Spinal cord (tissue), 10 donors: ENCODE measurements around the gene ACTC1. TPM values are rescaled to one million over a fixed set of nuclear protein-coding genes. Genes with fewer than 3 reads are reported as not detected.
A peak's percentile ranks its signal among the peaks of the same experiment; 100 is the strongest.

Source experiments
- DNase-seq, 6 donors: peaks; one replicate each; pipeline versions ENCODE4 v3.0.0 to v3.0.0-alpha.2; 2013 to 2015; ENCODE audit warnings: low spot score in 6 of 6, low read depth in 4 of 6
- H3K27ac ChIP-seq: one replicate; pipeline ENCODE4 v1.5.1; 2013; ENCODE audit warnings: low read depth, low read length, control low read depth
- H3K27me3 ChIP-seq: one replicate; pipeline ENCODE4 v1.6.1; 2013; ENCODE audit warnings: low read length; ENCODE audit not compliant: control insufficient read depth, insufficient read depth
- H3K36me3 ChIP-seq: one replicate; pipeline ENCODE4 v1.6.1; 2013; ENCODE audit warnings: low read length; ENCODE audit not compliant: control insufficient read depth, insufficient read depth
- H3K4me1 ChIP-seq: one replicate; pipeline ENCODE4 v1.6.1; 2013; ENCODE audit warnings: low read length; ENCODE audit not compliant: control insufficient read depth, insufficient read depth
- H3K4me3 ChIP-seq: one replicate; pipeline ENCODE4 v1.5.1; 2013; ENCODE audit warnings: low read depth, low read length, control low read depth
- H3K9me3 ChIP-seq: one replicate; pipeline ENCODE4 v1.6.1; 2013; ENCODE audit warnings: low read length; ENCODE audit not compliant: control insufficient read depth, insufficient read depth
- WGBS: methylation state at CpG from one replicate; pipeline ENCODE4 v1.1.5; 2013; ENCODE audit warnings: missing lambda C conversion rate; ENCODE audit not compliant: insufficient coverage; 5-methylcytosine and 5-hydroxymethylcytosine counted together
- polyA plus RNA-seq, 2 donors: library from polyadenylated mRNA; unstranded; fragments of 120-200 nt; gene quantifications; one replicate each; pipeline ENCODE4 v1.2.1, GENCODE V29; 2013; ENCODE audit not compliant: insufficient read length in 2 of 2
- total RNA-seq, 2 donors: library from RNA; depleted of rRNA in 1 of 2; stranded (reverse); fragments of 120-200 nt in 1 of 2; fragments of >200 nt in 1 of 2; gene quantifications; one replicate each; pipeline versions ENCODE4 v1.2.3 to v1.2.4, GENCODE V29; 2013 to 2014
- donor health status: healthy.

Gene ACTC1
- total and polyA plus RNA-seq, 4 donors = 2.0 to 39.0 (median 4.1) TPM

DNA sequence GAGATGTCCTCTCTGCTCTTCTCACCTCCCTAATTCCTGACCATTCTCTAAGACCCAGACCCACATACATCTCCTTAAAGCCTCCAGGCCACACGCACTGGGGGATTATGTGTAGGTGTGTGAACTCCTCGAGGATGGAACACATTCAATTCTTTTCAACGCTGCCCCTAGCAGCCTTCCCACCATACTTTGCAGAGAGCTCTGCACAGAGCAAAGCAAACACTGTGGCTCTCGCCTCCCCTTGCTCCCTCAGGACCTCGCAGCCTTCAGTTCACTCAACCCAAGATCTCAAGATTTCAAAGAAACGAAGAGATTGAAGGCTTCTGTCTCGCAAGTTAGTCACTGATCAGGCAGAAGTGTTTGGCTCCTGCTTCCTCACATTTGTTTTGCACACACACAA lies 6.0 kb downstream of the ACTC1 start:
- Histone ChIP-seq H3K9me3 (no peaks in the 10 kb centered on the region), H3K4me1 (no peaks in the 10 kb centered on the region), H3K27me3 (peaks cover 6% of the 10 kb centered on the region), H3K4me3 (no peak overlapping the region), H3K27ac (no peak overlapping the region), H3K36me3 (no peaks in the 10 kb centered on the region)
- 75% methylated on average over 2 of the region's 7 CpGs for WGBS
- no peak for DNase-seq

DNA sequence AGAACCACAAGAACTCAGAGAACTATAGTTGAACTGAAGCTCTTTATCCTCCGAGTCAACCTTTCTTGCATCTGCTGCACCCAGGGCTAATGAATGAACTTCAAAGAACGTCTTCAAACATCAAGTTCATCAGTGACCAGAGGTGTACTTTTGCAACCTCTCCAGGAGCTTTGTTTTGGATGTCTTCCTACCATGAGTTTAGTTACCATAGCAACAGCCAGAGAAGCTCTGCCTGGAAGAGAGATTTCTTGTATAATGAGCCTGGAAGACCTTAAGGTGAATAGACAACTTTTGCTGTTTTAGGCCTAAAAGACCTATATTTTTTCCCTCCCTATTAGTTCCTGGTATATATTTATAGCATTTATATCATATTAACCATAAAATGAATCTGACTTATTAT lies 9.1 kb downstream of the ACTC1 start:
- no peak overlapping the region for H3K4me3 ChIP-seq
- peak in 1 of 6 donors; percentile 50 for DNase-seq
- H3K36me3 ChIP-seq = no peaks in the 10 kb centered on the region
- WGBS = 40% methylated on average over 1 of the region's 2 CpGs
- H3K27me3 ChIP-seq = no peaks in the 10 kb centered on the region
- no peak overlapping the region for H3K27ac ChIP-seq
- H3K4me1 ChIP-seq = no peaks in the 10 kb centered on the region
- H3K9me3 ChIP-seq = no peaks in the 10 kb centered on the region

DNA sequence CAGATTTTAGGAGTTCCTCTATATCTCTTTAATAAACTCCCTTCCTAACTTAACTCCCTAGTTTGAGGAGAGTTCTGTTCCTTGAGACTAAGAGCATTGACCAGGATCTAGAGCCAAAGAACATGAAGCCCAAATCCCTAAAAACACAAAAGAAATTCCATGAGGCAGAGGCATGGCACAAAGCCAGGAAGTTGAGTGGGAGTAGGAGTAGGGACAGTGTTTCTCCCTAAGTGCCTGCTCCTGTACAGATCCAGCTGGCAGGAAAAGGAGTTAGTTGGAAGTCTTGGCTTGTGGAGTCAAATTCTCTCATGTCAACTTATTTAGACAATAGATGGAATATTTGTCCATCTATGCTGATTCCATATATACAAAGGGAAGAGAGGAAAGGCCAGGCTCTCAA lies 11.4 kb downstream of the ACTC1 start:
- Histone ChIP-seq H3K36me3 (no peaks in the 10 kb centered on the region), H3K4me3 (no peak overlapping the region), H3K27ac (no peak overlapping the region), H3K27me3 (no peaks in the 10 kb centered on the region), H3K4me1 (no peaks in the 10 kb centered on the region), H3K9me3 (no peaks in the 10 kb centered on the region)
- no peak for DNase-seq

DNA sequence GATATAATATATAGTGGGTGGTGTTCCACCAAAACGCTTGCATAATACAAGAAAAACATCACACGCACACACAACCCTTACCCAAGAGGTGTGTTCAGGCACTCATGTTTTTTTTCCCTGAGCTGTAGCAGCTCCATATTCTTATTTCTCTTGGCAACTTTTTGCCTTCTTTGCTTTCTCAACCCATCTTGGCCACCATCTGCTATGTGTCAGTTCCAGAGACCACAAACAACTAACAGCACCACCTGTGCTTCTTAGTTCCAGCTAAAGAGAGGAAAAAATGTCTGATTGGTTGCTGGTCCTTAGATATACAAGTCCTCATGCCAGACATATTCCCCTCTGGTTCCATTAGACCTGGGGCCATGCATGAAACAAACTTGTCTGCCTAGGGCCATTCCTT lies 11.9 kb downstream of the ACTC1 start:
- no CpG with 5 or more reads among the region's 2 CpGs for WGBS

DNA sequence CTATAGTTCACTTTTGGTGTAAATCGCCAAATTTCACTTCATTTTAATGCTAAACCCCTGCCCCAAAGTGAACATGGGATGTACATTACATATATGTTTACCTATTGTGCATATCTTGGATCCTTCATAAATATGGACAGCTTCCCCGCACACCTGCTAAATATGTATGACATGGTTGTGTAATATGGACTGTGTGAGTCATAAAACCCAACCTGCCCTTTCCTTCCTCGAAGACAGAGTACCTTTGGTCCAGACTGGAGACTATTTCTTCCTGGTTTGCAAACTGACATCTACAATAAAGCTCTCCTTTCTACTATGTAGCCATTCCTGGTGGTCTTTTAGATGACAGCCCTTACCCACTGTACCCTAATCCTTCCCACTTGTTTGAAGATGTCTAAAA lies 12.4 kb downstream of the ACTC1 start:
- no CpG with 5 or more reads among the region's 3 CpGs for WGBS
- Histone ChIP-seq H3K27ac (no peak overlapping the region), H3K36me3 (no peaks in the 10 kb centered on the region), H3K9me3 (no peaks in the 10 kb centered on the region), H3K27me3 (no peaks in the 10 kb centered on the region), H3K4me3 (no peak overlapping the region), H3K4me1 (no peaks in the 10 kb centered on the region)
- no peak for DNase-seq

More for the DNA sequence above, 11.9 kb downstream of the ACTC1 start:
- Histone ChIP-seq H3K9me3 (no peaks in the 10 kb centered on the region), H3K27me3 (no peaks in the 10 kb centered on the region), H3K27ac (no peak overlapping the region), H3K36me3 (no peaks in the 10 kb centered on the region), H3K4me1 (no peaks in the 10 kb centered on the region), H3K4me3 (no peak overlapping the region)
- no peak for DNase-seq

DNA sequence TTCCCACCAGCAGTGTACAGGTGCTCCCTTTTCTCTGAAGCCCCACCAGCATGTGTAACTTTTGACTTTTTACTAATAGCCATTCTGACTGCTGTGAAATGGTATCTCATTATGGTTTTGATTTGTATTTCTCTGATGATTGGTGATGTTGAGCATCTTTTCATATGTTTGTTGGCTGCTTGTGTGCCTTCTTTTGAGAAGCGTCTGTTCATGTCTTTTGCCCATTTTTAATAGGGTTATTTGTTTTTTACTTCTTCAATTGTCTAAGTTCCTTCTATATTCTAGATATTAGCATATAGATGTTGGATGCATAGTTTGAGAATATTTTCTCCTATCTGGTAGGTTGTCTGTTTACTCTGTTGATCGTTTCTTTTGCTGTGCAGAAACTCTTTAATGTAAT lies 14.6 kb downstream of the ACTC1 start:
- no peak for DNase-seq
- no peaks in the 10 kb centered on the region for H3K4me1 ChIP-seq
- H3K9me3 ChIP-seq = no peaks in the 10 kb centered on the region
- no peaks in the 10 kb centered on the region for H3K27me3 ChIP-seq
- no CpG with 5 or more reads among the region's 2 CpGs for WGBS
- H3K27ac ChIP-seq = no peak overlapping the region
- no peak overlapping the region for H3K4me3 ChIP-seq
- H3K36me3 ChIP-seq = no peaks in the 10 kb centered on the region

DNA sequence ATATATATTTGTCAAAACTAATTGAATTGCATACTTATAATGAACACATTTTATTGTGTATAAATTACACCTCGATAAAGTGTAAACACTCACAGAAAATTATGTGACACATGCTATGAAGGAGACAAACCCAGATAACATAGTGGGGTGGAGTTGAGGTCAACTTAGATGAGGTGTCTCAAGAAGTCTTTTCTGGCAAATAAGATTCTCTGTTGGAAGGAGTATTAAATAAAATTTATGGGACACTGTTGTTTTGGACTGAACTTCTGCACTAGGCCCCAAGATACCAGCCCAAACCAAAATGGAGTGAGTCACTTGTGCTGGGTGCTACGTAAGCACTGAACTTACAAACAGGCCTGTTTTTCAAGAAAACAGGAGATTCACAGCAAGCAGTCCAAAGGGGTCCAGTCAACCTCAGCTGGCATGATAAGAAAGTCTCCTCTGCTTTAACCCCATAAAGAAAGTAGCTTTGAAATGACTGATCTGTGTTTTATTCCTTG lies 18.7 kb downstream of the ACTC1 start:
- Histone ChIP-seq H3K36me3 (no peaks in the 10 kb centered on the region), H3K27me3 (no peaks in the 10 kb centered on the region), H3K27ac (no peak overlapping the region), H3K9me3 (no peaks in the 10 kb centered on the region), H3K4me1 (no peaks in the 10 kb centered on the region), H3K4me3 (no peak overlapping the region)
- 80% methylated on average over 1 of the region's 2 CpGs for WGBS
- no peak for DNase-seq

DNA sequence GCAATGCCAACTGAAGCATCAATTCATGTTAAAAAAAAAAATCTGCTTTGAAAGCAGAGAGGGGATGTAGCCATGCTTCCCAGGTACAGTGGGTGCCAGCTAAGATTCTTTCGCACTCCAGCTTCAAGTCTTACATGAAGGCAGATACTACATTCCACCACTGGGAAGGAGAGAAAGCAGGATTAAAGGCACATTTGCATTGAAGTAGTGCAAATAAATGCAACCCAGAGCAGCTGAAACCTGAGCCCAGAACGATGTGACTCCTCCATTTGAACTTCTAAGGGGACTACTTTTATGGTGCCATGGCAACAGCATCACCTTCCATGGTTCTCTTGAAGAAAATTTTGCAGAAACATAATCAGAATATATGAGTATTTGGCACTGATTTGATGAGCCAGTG lies 21.4 kb downstream of the ACTC1 start:
- no peaks in the 10 kb centered on the region for H3K4me1 ChIP-seq
- no peak overlapping the region for H3K27ac ChIP-seq
- H3K9me3 ChIP-seq = no peaks in the 10 kb centered on the region
- H3K4me3 ChIP-seq = no peak overlapping the region
- no peaks in the 10 kb centered on the region for H3K27me3 ChIP-seq
- no peaks in the 10 kb centered on the region for H3K36me3 ChIP-seq
- DNase-seq = peak in 1 of 6 donors; percentile 16
- 0% methylated on average over 1 of the region's 2 CpGs for WGBS

DNA sequence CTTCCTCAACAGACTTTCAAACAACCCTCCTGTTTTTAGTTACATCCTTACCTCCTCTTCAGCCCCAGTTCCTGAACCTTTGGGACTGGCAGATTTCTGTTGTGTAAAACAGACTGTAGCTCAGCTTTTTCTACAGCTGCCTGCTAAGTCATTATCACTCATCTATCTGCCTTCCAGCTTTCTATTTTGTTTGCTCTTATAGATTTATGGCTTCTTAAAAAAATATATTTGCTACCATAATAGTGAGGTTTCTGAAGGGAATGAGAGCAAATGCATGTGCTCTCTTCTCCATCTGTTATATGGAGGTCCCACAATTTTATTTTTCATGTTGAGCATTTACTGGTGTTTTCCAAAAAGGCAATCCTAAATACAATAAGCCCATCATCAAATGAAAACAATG lies 22.3 kb downstream of the ACTC1 start:
- Histone ChIP-seq H3K36me3 (no peaks in the 10 kb centered on the region), H3K4me1 (no peaks in the 10 kb centered on the region), H3K4me3 (no peak overlapping the region), H3K9me3 (no peaks in the 10 kb centered on the region), H3K27me3 (no peaks in the 10 kb centered on the region), H3K27ac (no peak overlapping the region)
- no peak for DNase-seq

DNA sequence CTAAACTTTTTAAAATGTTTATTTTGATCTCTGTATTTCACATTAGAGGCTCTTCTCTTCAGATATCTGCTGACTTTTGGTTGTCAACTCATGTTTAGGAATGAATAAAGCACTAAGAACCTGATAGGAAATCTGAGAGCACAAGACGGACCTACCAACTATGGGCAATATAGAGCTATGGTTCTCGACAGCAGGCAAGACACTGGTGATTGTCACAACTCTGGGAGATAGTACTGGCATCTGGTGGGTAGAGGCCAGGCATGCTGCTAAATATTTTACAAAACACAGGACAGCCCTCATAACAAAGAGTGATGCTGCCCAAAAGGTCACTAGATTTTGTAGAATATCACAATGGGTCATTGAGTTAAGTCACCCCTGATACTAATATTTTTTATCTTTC lies 23.0 kb downstream of the ACTC1 start:
- Histone ChIP-seq H3K27me3 (no peaks in the 10 kb centered on the region), H3K4me1 (no peaks in the 10 kb centered on the region), H3K9me3 (no peaks in the 10 kb centered on the region), H3K4me3 (no peak overlapping the region), H3K27ac (no peak overlapping the region), H3K36me3 (no peaks in the 10 kb centered on the region)
- 92% methylated on average over 2 of the region's 2 CpGs for WGBS
- no peak for DNase-seq
